Skeletal muscle tissue (tissue), 4 donors: ENCODE measurements around the gene DUSP2. TPM values are rescaled to one million over a fixed set of nuclear protein-coding genes. Genes with fewer than 3 reads are reported as not detected.
"Not testable (repeated sequence)": the region's sequence is repeated elsewhere in the genome, so short reads cannot be mapped to it uniquely, and the experiment has no call there.

Experiments
- H3K27ac ChIP-seq: one replicate; pipeline ENCODE4 v1.7.0; 2013; ENCODE audit warnings: mild to moderate bottlenecking, low read depth, low read length, inconsistent platforms
- H3K27me3 ChIP-seq, 3 donors: one replicate each; pipeline ENCODE4 v1.7.0; 2013; ENCODE audit warnings: low read length in 3 of 3; ENCODE audit not compliant: control insufficient read depth in 3 of 3, insufficient read depth in 3 of 3
- H3K36me3 ChIP-seq, 3 donors: one replicate each; pipeline ENCODE4 v1.7.0; 2013; ENCODE audit warnings: low read length in 3 of 3; ENCODE audit not compliant: control insufficient read depth in 3 of 3, insufficient read depth in 3 of 3
- H3K4me1 ChIP-seq, 3 donors: one replicate each; pipeline ENCODE4 v1.7.0; 2013; ENCODE audit warnings: low read length in 3 of 3, mild to moderate bottlenecking in 3 of 3; ENCODE audit not compliant: control insufficient read depth in 3 of 3, insufficient read depth in 3 of 3
- H3K4me3 ChIP-seq, 3 donors: one replicate each; pipeline ENCODE4 v1.7.0; 2013; ENCODE audit warnings: low read length in 3 of 3
- H3K9ac ChIP-seq, 3 donors: one replicate each; pipeline ENCODE4 v1.7.0; 2013; ENCODE audit warnings: low read length in 3 of 3, mild to moderate bottlenecking in 3 of 3, moderate library complexity in 2 of 3, low read depth in 1 of 3
- H3K9me3 ChIP-seq, 3 donors: one replicate each; pipeline ENCODE4 v1.7.0; 2013; ENCODE audit warnings: low read length in 3 of 3; ENCODE audit not compliant: control insufficient read depth in 3 of 3
- total RNA-seq: library from RNA; depleted of rRNA; stranded (reverse); fragments of >200 nt; gene quantifications from one replicate; pipeline ENCODE4 v1.2.3, GENCODE V29; 2014
- donor health status: Osteomylitis.

The DUSP2 gene
- total RNA-seq, 1 donor from 2014 or later = 4.2 TPM

- not testable (repeated sequence) for H3K4me3 ChIP-seq, H3K9me3 ChIP-seq, H3K27ac ChIP-seq, H3K9ac ChIP-seq, H3K27me3 ChIP-seq, H3K36me3 ChIP-seq
- peaks cover 9 to 14% (median 12%) of the 10 kb centered on the region in 3 donors for H3K4me1 ChIP-seq
Measured at GRCh38 chr2:96141624-96141967, 3.6 kb downstream of the DUSP2 start.

- peaks cover 5 to 9% (median 7%) of the 10 kb centered on the region in 3 donors for H3K27me3 ChIP-seq
- no peak overlapping the region for H3K4me3 ChIP-seq
- H3K36me3 ChIP-seq = peaks cover 0 to 3% (median 2%) of the 10 kb centered on the region in 3 donors
- no peak overlapping the region for H3K9ac ChIP-seq
- H3K27ac ChIP-seq = no peak overlapping the region
- H3K9me3 ChIP-seq = no peaks in the 10 kb centered on the region
- H3K4me1 ChIP-seq = peaks cover 9 to 14% (median 12%) of the 10 kb centered on the region in 3 donors
Measured at GRCh38 chr2:96140941-96141623, 4.2 kb downstream of the DUSP2 start.

GRCh38 chr2:96139181-96139758 is 6.0 kb downstream of the DUSP2 start:
- peaks cover 5 to 17% (median 7%) of the 10 kb centered on the region in 3 donors for H3K27me3 ChIP-seq

GRCh38 chr2:96138179-96139145 is 6.8 kb downstream of the DUSP2 start, which contains the start of gene ASTL:
TSS of gene ASTL (minus strand) at chr2:96138502. CDS start at chr2:96138436, 66 bp downstream.
- no peaks in the 10 kb centered on the region for H3K4me1 ChIP-seq
- no peak within 1 kb of the TSS for H3K27ac ChIP-seq
- no peak within 1 kb of the TSS for H3K9ac ChIP-seq
- no peak within 1 kb of the TSS for H3K4me3 ChIP-seq
- no peaks in the 10 kb centered on the region for H3K9me3 ChIP-seq
- H3K27me3 ChIP-seq = peaks cover 5 to 24% (median 7%) of the 10 kb centered on the region in 3 donors
- H3K36me3 ChIP-seq = no peaks in the 10 kb centered on the region

More at GRCh38 chr2:96139181-96139758, 6.0 kb downstream of the DUSP2 start:
- Histone ChIP-seq H3K9ac (no peak overlapping the region), H3K4me3 (no peak overlapping the region), H3K36me3 (peaks cover 0 to 3% (median 2%) of the 10 kb centered on the region in 3 donors), H3K9me3 (no peaks in the 10 kb centered on the region), H3K27ac (no peak overlapping the region), H3K4me1 (peaks cover 2 to 7% (median 3%) of the 10 kb centered on the region in 3 donors)

GRCh38 chr2:96137321-96138178 is 7.7 kb downstream of the DUSP2 start:
- no peak overlapping the region for H3K27ac ChIP-seq
- H3K4me3 ChIP-seq = no peak overlapping the region
- H3K4me1 ChIP-seq = no peaks in the 10 kb centered on the region
- H3K36me3 ChIP-seq = no peaks in the 10 kb centered on the region
- no peaks in the 10 kb centered on the region for H3K9me3 ChIP-seq
- H3K9ac ChIP-seq = no peak overlapping the region
- peaks cover 5 to 29% (median 7%) of the 10 kb centered on the region in 3 donors for H3K27me3 ChIP-seq

- no peaks in the 10 kb centered on the region for H3K4me1 ChIP-seq
- H3K4me3 ChIP-seq = no peak overlapping the region
- no peak overlapping the region for H3K9ac ChIP-seq
- no peak overlapping the region for H3K27ac ChIP-seq
- H3K9me3 ChIP-seq = no peaks in the 10 kb centered on the region
- H3K27me3 ChIP-seq = peaks cover 5 to 37% (median 7%) of the 10 kb centered on the region in 3 donors
- no peaks in the 10 kb centered on the region for H3K36me3 ChIP-seq
Measured at GRCh38 chr2:96136129-96136720, 9.0 kb downstream of the DUSP2 start.

- Histone ChIP-seq H3K4me3 (no peak overlapping the region), H3K36me3 (no peaks in the 10 kb centered on the region), H3K27me3 (peaks cover 5 to 37% (median 7%) of the 10 kb centered on the region in 3 donors), H3K9me3 (no peaks in the 10 kb centered on the region), H3K9ac (no peak overlapping the region), H3K27ac (no peak overlapping the region), H3K4me1 (no peaks in the 10 kb centered on the region)
Measured at GRCh38 chr2:96135621-96136020, 9.6 kb downstream of the DUSP2 start.

GRCh38 chr2:96135171-96135570 is 10.1 kb downstream of the DUSP2 start:
- Histone ChIP-seq H3K4me3 (no peak overlapping the region), H3K36me3 (no peaks in the 10 kb centered on the region), H3K27ac (no peak overlapping the region), H3K4me1 (no peaks in the 10 kb centered on the region), H3K27me3 (peaks cover 5 to 37% (median 7%) of the 10 kb centered on the region in 3 donors), H3K9me3 (no peaks in the 10 kb centered on the region), H3K9ac (no peak overlapping the region)

GRCh38 chr2:96134421-96134820 is 10.8 kb downstream of the DUSP2 start:
- peaks cover 5 to 41% (median 7%) of the 10 kb centered on the region in 3 donors for H3K27me3 ChIP-seq
- no peak overlapping the region for H3K27ac ChIP-seq
- no peaks in the 10 kb centered on the region for H3K36me3 ChIP-seq
- no peak overlapping the region for H3K9ac ChIP-seq
- no peaks in the 10 kb centered on the region for H3K9me3 ChIP-seq
- H3K4me3 ChIP-seq = no peak overlapping the region
- no peaks in the 10 kb centered on the region for H3K4me1 ChIP-seq
